GM21825 (cell line): Measurements from ENCODE around the gene TRAF6.
"Not testable (repeated sequence)": the region's sequence is repeated elsewhere in the genome, so short reads cannot be mapped to it uniquely, and the experiment has no call there.

Experiments
- ATAC-seq: cut with Tn5 transposase; IDR thresholded peaks from one replicate; pipeline ENCODE4 v1.9.1; 2021; ENCODE audit warnings: mild to moderate bottlenecking, moderate library complexity; ENCODE audit not compliant: unreplicated experiment

The TRAF6 gene, protein sequence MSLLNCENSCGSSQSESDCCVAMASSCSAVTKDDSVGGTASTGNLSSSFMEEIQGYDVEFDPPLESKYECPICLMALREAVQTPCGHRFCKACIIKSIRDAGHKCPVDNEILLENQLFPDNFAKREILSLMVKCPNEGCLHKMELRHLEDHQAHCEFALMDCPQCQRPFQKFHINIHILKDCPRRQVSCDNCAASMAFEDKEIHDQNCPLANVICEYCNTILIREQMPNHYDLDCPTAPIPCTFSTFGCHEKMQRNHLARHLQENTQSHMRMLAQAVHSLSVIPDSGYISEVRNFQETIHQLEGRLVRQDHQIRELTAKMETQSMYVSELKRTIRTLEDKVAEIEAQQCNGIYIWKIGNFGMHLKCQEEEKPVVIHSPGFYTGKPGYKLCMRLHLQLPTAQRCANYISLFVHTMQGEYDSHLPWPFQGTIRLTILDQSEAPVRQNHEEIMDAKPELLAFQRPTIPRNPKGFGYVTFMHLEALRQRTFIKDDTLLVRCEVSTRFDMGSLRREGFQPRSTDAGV

DNA sequence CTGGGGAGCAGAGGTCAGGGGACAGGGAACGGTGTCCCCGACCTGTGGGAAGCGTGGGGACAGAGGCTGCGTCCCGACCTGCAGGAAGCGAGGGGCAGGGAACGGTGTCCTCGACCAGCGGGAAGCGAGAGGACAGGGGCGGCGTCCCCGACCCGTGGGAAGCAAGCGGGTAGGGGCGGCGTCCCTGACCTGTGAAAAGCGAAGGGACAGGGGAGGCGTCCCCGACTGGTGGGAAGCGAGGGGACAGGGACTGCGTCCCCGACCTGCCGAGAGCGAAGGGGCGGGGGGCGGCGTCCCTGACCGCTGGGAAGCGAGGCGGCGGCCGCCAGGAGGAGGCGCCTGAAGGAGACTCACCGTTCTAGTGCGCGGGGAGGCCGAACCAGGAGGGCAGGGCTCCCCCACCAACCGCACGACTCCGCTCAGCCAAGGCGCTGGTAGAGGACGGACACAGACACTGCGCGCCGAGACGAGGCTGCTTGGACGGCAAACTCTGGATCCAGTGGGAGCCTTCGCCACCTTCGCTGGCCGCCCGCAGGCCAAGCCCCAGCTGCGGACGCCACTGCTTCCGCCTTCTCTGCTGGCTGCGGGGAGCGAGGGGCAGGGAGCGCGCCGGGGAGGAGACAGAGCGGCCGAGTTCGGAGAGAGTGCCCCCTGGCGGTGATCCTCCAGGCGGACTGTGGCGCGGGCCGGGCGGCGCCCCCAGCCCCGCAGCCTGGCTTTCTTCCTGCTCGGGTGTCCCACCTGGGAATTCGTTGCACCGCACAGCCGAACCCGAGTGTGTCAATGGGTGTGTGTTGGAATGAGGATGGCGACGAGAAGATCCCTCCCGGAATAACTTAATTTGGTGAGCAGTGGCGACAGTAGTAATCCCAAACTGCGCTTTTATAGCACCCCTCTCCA is at the start of gene TRAF6:
Gene TRAF6, minus strand, starts transcription at position 579 of the 900 bp plus-strand sequence. CDS start 8,757 bp downstream, outside the sequence.
- ATAC-seq: peak; percentile 96

DNA sequence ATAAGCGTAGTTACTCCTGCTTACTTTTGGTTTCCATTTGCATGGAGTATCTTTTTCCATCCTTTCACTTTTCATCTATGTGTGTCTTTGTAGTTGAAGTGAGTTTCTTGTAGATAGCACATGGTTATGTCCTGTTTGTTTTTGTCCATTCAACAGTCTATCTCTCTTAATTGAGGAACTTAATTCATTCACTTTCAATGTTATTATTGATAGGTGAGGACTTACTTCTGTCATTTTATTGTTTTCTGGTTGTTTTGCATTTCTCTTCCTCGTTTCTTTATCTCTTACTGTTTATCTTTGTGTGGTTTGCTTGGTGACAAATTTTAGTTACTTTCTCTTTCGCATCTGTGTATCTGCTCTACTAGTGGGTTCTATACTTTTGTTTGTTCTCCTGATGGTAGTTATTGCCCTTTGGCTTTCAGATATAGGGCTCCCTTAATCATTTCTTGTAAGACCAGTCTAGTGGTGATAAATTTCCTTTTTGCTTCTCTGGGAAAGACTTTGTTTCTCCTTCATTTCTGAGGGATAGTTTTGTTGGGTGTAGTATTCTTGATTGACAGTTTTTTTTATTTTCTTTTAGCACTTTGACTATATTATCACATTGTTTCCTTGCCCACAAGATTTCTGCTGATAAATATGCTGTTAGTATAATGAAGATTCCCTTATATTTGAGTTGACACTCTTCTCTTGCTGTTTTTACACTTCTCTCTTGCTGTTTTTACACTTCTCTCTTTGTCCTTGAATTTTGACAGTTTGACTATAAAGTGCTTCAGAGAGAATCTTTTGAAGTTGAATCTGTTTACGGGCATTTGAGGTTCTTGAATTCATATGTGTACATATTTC is 48.7 kb upstream of the TRAF6 start:
- ATAC-seq: peak; percentile 86

GRCh38 chr11:36557991-36558390 is 47.9 kb upstream of the TRAF6 start:
- ATAC-seq: no peak

DNA sequence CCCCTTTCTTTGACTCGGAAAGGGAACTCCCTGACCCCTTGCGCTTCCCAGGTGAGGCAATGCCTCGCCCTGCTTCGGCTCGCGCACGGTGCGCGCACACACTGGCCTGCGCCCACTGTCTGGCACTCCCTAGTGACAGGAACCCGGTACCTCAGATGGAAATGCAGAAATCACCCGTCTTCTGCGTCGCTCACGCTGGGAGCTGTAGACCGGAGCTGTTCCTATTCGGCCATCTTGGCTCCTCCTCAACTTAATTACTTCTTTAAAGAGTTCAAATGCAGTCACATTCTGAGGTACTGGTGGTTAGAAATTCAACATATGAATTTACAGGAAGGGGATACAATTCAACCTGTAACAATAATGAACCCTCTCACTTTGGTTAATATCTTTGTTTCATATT is 47.3 kb upstream of the TRAF6 start:
- not testable (repeated sequence) for ATAC-seq

DNA sequence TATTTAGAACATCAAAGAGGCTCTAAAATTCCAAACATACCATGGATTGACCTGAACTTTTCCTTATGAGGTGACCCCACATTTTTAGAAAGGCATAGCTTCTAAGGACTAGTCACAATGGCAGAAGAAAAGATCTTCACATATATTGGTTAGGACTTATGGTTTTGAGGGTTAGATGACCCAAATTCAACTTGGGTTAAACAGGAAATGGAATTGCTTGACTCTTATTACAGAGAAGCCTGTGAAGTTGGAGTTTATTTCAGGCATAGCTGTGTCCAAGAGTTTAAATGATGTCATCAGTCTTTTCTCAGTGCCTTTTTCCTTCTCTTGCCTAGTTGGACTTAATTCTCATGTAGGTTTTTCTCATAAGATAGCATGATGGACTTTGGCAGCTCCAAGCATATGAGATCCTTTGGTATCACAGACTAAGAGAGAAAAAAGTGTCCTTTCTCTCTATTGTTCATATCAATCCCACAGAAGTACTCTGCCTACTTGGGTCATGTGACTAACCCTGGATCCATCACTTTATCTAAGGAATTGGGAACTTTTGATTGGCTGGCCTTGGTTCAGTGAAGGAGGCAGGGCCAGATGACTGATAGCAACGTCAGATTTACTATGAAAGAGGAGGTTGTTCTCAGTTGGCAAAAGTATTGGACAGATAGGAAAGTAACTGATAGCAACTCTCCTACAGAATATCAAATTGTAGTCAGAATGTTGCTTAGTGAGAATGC is 40.5 kb upstream of the TRAF6 start:
- ATAC-seq: no peak

DNA sequence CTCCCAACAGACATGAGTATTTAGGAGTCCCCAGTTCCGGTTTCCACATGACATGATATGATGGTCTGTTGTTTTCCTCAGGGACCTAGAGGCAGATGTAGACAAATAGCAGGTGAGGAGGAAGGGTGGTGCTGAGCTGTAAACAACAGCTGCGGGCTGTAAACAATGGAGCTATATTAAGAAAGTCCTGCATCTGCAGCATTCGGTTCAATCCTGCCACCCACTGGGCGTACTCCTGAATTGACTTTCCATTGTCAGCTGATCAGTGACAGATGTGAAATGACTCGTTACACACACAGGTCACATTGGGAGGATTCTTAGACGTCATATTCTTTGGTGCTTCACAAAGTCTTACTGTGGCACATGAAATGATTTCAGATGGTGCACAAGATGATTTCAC is 30.9 kb upstream of the TRAF6 start:
- peak; percentile 98 for ATAC-seq

DNA sequence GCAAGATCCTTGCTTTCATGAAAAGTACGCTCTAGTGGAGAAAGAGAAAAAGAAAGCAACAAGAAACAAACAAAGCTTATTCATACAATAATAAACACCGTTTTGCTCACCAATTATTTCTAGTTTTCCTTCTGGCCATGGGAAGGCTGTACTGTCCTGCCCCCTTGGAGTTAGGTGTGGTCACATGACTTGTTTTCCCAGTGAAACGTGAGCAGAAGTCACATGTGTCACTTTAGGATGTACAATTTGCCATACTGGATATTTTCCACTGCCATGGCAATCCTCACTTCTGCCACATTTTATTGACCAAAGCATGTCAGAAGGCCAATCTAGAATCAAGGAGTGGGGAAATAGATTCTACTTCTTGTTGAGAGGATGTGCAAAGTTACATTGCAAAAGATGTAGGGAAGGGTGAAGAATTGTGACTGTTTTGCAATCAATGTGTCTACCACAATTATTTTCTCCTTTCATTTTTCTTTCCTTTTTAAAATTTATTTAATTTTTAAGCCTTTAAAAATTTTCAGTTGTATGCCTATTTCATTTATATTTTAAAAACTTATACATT is 24.3 kb upstream of the TRAF6 start:
- ATAC-seq: no peak

- no peak for ATAC-seq
These were observed 23.0 kb upstream of the TRAF6 start for GRCh38 chr11:36532941-36533601.

DNA sequence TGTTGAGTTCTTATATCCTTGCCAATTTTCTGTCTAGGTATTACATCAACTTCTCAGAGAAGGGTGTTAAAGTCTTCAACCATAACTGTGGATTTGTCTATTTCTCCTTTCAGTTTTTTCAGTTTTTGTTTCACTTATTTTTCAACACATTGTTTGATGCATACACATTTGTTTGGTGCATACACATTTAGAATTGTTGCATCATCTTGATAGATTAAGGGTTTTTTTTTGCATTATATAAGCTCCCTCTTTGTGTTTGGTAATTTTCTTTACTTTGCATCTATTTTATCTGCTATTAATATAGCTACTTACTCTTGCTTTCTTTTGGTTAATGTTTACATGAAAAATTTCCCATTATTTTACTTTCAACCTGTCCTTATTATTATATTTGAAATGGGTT is 20.8 kb upstream of the TRAF6 start:
- no peak for ATAC-seq

GRCh38 chr11:36513965-36514364 is 3.9 kb upstream of the TRAF6 start:
- no peak for ATAC-seq

DNA sequence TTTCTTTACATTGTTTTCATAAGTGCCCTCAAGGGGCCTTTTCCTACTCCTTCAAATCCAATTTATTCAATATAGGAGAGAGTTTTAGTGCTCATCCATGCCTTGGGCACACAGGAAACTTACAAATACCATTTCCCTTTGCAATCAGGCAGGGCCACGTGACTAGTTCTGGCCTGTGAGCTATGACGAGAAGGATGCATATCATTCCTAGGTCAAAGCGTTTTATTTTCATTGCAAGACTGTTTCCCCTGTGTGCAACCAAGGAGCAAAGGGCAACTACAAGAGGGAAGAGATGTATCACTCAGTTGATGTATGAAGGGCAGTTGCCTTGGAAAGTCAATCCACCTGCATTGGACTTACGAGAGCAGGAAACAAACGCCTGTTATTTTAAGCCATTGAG is 1.9 kb upstream of the TRAF6 start:
- no peak for ATAC-seq

DNA sequence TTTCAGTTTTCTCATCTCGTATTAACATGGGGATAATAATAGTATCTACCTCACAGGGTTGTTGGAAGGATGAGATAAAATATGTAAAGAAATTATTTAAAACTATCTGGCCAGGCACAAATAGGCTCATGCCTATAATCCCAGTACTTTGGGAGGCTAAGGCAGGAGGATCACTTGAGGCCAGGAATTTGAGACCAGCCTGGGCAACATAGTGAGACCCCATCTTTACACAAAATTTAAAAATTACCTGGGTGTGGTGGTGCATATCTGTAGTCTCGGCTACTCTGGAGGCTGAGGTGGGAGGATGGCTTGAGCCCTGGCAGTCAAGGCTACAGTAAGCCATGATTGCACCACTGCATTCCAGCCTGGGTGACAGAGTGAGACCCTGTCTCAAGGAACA is 990 bp upstream of the TRAF6 start:
- ATAC-seq: not testable (repeated sequence)

DNA sequence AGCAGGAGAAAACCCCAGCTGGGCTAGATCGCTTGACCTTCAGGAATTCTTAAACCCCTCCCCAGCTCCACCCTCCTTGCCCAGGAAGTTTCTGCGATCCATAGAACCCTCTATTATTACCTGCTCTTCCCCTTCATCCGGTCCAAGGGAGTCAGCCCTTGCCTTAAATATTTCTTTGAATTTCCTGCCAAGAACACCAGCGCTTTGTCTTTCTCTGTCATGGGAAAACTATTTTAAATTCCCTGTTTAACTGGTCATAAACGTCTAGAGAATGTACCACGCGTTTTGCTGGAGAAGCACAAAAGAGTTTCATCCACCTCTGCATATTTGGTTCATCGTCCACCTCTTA is 496 bp upstream of the TRAF6 start:
- ATAC-seq: no peak

- no peak for ATAC-seq
These were observed 852 bp downstream of the TRAF6 start for GRCh38 chr11:36509201-36509639.

- no peak for ATAC-seq
These were observed 1.3 kb downstream of the TRAF6 start for GRCh38 chr11:36508743-36509142.

- no peak for ATAC-seq
These were observed 2.1 kb downstream of the TRAF6 start for GRCh38 chr11:36507824-36508489.

DNA sequence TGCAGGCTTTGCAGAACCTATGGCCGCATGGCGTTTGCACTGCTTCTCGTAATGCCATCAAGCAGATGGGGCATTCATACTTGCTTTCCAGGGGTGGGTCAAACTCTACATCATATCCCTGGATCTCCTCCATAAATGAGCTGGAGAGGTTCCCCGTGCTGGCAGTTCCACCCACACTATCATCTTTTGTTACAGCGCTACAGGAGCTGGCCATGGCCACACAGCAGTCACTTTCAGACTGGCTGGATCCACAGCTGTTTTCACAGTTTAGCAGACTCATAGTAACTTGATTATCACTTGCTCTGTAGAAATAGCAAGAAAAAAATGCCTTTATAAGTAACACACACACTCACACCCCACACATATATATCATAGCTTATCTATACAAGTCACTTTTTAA is 8.8 kb downstream of the TRAF6 start:
- no peak for ATAC-seq

GRCh38 chr11:36500315-36500721 is 9.8 kb downstream of the TRAF6 start:
- ATAC-seq: peak; percentile 97

- no peak for ATAC-seq
These were observed 10.8 kb downstream of the TRAF6 start for GRCh38 chr11:36499315-36499714.
